HG03460 (cell line): Measurements from ENCODE around the gene ERFE.
"Not testable (repeated sequence)": the region's sequence is repeated elsewhere in the genome, so short reads cannot be mapped to it uniquely, and the experiment has no call there.

Source experiments
- ATAC-seq: cut with Tn5 transposase; IDR thresholded peaks from one replicate; pipeline ENCODE4 v1.9.1; 2021; ENCODE audit not compliant: unreplicated experiment

Gene ERFE

DNA sequence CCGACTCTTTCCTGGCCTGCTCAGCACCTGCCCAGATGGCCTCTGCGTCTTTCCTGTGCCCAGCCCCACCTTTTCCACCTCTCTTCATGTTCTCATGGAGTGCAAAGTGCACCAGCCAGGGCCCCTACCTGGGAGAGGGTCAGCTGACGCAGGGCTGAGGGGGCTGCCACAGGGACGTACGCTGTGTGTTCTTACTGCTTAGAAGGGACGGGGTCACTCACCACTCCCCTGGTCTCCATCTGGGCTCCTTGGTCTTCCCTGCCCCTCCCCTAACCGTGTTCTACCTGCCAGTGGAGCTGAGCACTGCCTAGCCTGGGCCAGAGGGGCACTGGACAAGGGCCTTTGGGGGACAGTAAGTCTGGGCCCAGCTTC, 8.6 kb downstream of the ERFE start:
- no peak for ATAC-seq

DNA sequence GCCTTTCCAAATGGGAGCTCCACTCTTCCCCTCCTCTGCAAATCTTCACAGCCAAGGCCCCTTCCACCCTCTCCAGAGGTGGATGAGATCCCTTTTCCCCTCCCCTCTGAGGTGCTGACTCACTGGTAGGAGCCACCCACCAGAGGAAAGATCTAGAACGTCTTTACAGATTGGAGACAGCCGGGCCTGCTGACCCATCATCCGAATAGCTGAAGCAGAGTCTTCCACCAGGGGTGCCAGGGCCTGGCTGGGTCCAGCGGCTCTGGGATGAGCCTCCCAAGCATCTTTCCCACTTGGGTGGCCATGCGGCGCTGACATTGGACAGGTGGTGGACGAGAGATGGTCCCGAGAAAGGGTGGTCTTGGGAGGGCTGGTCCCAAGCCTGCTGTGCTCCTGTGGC, 9.0 kb downstream of the ERFE start:
- ATAC-seq = no peak

DNA sequence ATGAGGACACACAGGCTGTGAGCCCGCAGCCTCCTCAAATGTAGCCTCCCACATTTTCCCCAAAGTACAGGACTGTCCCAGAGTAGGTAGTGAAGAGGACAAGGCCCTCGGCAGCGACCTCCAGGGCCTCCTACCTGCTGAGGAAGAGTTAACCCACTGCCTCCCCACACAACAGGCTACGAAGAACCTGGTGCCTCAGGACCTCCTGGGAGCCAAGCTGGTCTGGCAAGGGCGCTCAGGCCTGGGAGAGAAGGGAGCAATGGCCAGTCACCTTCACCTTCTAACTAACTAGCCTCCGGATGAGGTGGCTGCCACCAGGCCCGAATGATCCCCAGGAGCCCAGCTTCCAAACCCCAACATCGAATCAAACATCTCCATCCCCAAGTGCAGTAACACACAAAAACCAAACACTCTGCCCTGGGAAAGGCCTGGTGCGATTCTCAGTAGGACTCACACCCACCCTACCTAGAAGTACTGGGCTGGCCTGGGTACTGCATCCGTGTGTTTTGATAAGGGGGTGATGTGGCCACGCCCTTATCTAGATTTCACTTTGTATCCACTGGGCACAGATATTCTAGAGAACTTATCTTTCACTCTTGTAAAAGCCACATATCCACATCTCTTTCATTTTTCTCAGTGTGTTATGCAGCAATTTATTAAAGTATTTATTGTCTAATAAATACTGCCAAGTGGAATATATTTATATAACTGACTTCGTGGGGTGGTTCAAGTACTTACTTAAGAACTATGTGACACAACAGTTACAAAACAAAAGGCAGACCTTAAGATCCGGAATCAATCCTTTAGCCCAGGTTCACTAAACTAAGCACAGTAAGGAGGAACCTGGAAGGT, 9.7 kb downstream of the ERFE start:
- ATAC-seq = no peak

DNA sequence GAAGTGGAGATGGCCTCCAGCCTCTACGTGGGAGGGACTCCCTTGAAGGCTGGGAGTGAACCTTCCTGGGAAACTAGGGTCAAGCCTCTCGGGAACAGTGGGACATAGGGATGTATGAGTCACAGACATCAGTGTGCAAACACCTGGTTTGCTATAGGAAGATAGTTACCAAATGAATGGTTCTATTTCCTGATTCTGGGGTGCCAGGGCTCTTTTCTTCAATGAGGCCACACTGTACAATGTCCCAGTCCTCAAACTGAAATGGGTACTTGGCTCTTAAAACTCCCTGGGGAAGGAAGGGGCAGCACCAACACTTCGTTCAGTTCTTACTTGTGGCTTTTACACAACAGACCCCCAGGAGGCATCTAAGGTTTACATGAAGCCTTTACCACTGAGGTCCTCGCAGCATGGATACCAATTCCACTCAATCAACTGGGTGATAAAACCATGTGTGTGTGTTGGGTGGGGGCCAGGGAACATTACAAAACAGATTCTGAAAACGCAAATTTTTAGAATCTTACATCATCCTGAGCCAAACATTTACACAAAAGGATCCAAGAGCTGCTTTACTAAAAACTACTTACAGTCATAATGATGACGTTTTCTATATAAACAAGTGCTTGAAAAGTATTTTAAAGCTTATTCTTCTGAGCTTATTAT, 10.4 kb downstream of the ERFE start:
- no peak for ATAC-seq

DNA sequence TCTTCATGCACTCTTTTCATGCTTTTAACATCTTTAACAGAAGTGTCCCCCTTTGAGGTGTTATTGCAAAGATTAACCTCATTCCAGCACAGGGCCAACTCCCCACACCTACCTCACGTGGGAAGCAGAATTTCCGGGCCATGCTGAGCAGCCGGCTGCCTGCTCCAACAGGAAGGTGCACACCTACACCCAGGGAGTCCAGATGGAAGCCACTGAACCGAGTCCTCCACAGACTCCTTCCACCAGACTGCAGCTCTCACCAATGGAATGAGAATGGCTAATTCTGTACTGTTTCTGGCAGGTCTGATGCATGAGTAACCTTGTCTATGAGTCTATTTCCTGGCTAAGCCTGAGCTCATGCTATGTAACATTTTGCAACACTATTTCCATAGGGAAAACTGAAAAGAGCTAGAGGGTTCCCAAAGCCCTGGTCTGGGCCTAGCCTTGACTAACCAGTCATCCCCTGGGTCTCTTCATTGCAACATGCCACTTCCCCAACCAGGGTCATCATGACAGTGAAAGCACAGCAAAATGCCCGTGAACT, 11.0 kb downstream of the ERFE start:
- ATAC-seq = no peak

DNA sequence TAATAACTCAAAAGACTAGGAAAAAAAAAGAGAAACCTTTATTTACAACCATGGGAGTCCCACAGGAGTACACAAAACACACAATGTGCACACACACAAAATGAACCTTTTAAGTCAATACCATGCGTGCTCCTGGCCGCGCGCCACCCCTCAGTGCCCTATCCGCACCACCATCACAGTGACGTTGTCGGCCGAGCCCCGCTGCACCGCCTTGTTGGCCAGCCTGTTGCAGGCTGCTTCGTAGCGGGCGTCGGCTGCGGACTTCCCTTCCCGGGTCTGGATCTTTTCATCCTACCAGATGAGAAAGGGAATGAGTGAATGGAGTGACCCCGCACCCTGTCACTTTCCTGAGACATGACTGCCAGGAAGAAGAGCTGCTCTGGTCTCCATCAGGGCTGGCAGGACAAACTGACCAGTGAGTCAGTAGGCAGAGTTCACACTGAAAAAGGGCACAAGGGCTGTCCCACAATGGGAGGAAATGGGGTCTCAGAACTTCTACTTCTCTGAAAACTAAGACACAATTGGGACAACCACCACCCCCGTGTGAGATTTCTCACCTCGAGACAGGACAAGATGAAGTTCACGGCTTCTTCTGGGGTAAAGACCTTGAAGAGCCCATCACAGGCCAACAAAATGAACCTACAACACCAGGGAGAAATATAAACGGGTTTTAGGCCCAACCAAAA, 11.8 kb downstream of the ERFE start:
- ATAC-seq = no peak

DNA sequence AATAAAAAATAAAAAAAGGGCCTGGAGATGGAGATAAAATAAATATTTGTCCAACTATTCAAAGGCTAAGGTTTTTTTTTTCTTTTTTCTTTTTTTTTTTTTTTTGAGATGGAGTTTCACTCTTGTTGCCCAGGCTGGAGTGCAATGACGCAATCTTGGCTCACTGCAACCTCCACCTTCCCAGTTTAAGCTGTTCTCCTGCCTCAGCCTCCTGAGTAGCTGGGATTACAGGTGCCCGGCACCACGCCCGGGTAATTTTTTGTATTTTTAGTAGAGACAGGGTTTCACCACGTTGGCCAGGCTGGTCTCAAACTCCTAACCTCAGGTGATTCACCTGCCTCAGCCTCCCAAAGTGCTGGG, 12.3 kb downstream of the ERFE start:
- not testable (repeated sequence) for ATAC-seq

DNA sequence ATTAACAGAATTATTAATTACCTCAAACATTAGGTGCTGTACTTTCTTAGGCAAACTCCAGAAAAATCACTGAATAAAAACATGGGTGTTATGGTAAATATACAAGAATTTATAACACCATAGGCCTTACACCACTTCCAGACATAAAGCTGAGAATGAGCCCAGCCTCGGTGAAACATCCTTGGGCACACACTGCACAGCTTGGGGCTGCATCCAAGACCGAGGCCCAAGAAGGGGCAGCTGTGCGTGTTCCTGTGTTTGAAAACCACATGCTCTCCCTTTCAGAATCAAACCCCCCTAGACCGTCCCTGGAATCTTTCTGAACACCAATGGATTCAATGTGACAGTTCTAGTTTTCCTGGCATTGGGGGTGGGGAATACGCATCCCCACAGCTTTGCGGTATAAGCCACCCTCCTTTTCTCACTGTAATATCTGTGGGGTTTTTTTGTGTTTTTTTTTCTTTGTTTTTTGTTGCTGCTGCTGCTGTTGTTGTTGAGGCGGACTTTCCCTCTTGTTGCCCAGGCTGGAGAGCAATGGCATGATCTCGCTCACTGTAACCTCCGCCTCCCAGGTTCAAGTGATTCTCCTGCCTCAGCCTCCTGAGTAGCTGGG, 12.9 kb downstream of the ERFE start:
- ATAC-seq = no peak

DNA sequence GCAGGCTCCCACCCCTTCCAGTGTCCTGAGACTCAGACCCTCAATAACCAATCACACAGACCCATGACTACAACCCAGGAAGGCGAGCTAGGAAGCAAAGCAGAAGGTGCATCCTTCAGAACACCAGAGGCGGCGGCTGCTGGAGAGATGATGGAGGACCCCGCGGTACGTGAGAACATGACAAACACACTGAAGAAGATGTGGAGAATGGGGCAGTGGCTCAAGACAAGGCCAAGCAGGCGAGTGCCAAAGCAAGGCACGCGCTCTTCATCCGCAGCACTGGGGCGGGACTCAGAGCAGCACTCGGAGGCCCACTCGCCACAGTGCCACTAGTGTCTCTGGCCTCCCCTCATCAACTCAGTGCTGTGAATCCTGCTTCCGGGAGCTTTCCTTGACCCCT, 13.7 kb downstream of the ERFE start:
- no peak for ATAC-seq

DNA sequence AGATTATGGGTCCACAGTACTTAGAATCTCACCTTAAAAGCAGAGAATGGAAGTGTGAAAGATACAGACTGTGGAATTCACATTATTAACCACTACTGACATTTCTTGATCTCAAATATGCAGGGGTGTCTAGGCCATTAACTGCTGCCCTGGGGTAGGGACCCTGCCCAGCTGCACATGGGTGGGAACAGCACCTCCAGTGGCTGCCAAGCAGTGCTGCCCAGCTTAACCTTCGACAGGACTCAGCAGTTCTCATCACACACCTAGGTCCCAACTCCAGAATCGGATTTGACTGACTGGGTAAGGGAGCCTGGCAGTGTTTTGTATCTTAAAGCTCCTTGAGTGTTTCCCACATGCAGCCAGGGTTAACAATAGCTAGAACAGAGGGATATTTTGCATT, 14.9 kb downstream of the ERFE start:
- no peak for ATAC-seq

DNA sequence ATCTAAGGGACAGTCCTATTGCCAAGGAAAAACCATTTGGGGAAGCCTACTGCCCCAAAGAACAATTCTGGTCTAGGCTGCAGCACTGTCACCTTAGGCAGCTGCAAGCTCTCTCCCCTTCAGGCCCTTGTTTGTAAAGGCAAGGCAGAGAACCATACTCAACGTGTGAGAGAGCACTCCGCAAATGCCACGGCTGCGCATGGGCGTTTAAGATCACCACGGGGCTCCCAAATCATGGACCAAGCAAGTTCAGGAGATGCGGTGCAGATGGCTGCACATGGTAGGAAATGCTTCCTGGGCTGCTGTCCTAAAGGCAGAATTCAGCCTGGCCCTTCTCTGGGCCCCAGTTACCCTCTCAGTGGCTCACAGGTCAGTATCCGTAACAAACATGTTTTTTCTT, 15.5 kb downstream of the ERFE start:
- ATAC-seq = no peak

DNA sequence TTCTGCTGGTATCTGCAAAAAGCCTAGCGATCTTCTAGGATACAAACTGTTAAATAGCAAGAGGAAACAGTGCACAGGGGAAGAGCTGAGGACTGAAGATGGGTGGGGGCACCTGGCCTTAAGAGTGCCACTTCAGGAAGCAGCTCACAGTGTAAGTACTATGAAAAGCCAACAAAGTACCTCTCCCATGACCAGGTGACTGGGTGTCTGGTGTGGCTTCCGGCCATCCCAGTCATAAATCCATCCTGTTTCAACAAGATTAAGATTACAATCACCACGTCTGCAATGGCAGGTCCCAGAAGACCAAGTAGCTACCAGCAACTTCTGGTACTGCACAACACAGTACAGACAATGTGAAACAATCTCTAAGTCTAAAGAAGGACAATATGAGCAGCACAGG, 15.9 kb downstream of the ERFE start:
- ATAC-seq = no peak

DNA sequence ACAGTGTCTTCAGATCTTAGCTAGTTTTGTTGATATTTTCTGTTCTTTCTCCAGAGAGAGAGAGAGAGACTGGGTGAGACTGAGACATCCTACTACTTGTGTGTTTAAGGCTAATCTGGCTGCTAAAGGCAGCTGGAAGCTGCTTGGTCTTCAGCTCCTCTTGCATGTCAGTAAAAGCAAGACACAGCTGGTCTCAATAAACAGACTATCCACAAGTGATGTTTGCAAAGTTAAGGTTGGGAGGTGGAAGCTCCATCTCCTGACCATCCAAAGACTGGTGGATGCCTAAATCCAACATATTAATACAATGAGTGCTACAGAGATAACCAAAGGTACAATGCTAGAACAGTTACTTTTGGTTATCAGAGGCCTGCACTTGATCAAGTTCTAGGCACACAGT, 17.8 kb downstream of the ERFE start:
- ATAC-seq = no peak

DNA sequence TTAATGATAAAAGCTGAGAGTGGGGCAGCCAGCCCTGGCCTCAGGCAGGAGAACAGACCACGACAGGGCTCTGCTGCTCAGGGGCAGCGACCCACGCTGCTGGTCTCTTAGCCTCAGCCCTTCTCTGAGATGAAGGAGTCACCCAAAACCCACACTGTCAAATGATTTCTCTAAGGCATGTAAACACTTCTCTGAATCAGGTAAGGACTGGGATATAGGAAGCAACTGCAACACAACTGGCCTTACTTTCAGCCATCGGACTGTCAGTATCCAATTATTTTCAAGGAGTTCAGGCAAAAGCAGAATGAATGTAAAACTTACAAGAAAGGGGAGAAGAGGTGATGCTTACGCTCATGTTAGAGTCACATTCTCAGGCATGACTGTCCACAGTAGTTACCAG, 21.8 kb downstream of the ERFE start:
- no peak for ATAC-seq

DNA sequence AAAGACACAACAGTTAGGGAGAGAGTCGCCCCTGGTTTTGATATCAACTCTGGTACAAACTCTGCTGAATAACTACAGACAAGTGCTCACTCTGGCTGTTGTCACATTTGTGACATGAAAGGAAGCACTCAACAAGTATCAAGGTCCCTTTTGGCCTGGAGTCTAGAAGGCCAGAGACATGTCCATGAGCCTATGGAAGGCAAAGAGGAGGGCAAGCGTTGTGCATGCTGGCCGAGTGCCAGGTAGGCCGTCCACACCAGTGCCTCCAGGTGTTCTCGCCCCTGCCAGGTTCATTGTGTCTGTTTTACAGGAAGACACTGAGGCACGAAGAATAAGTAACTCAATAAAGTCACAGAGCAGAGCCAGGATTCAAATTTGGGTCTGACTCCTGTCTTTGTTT, 23.6 kb downstream of the ERFE start:
- ATAC-seq = no peak

DNA sequence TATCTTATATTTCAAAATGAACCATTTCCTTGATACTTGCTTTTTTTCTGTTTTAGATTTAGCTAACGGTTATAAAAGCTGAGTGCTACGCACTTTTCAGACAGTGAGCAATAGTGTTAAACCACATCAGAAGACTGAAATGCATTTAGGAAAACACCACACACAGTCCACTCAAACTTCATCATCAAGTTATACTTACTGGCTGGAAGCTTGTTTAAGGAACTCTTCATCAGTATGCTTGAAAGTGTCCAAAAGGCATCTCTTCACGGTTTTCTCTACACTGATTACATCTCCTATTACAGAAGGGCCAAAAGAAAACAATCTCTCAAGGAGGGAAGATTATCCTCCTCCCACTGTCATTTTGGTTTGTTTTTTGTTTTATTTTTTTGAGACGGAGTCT, 25.1 kb downstream of the ERFE start:
- ATAC-seq = no peak

DNA sequence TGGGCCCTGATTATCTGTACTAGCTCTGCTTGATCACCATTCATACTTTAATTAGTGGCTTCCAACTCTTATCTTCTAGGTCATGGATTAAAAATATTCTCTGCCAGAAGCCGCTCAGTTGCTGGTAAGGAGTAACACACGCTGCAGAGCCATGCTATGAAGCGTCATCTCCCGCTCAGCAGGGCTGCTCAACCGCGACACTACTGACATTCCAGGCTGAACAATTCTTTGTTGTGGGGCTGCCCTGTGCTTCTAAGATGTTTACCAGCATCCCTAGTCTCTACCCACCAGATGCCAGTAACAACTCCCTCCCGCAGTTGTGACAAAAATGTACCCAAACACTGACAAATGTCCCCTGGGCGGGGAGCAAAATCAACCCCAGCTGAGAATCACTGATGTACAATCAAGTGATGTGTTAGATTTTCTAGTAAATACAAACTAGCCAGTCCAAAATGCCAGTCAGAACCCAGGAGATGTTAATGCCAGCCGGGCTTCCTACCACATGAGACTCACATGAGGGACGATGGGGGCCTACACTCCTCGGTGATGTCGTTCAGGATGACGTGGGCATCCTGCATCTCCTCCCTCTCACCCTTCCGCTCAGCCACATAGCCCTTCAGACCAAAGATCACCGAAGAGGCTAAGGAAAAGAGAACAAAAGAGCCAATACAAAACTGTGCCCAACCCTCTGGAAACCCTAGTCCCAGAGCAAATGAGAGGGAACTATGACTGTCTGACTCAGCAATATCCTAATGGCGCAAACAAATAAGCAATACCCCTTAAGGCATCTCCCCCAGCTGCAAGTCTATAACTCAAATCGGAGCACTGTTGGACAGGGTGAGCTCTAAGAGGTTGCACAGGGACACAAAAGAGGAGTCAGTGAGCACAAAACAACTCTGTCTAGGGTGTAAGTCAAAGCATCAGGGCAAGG, 29.1 kb downstream of the ERFE start:
- ATAC-seq = no peak

DNA sequence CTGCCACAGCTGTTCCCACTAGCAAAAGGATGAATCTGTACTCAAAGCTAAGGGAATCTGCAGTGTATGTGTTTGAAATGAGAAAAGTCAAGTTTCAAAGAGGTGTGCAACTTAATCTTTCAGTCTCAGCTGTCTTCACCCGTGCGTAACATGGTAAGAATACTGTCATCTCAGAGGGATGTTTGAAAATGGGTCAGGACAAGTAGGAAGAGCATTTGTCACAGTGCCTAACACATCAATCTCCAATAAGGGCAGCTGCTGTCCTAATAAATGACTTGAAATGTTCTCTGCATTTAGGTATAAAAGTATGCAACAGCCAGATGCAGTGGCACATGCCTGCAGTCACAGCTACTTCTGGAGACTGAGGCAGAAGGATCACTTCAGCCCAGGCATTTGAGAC, 31.7 kb downstream of the ERFE start:
- ATAC-seq = no peak

DNA sequence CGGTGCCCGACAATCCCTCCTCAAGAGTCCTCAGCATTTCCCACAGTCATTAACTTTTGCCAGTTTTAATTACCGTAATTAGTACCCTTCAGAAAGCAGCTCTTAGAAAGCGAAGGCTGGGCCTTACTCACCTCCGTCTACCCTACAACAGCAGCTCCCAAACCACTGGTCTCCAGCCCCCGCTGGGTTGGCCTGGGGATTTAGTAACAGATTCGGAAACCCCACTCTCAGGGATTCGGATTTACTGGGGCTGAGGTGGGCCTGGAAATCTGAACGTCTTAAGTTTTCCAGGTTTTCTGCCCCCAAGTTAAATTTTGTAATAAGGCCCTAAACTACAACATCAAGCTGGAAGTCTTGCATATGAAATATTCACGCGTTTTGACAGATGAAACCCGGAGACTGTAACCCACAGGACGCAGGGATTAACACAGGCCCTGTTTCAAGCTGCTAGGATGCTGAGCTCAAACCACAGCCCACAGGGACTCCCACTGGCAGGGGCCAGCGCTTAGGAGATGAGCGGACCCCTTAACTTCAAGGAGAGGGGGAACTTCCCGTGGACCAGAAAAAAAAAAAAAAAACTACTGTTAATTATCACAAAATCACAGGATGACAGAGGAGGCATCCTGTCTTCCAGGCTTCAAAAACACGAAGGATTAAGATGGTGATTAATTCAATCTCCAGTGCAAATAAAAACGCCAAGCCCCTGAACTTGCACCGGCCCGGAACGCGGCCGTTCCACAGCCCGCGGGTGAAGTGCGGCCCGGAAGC, 43.7 kb downstream of the ERFE start:
- ATAC-seq = no peak
